ENCODE results near the gene FRMPD1. TPM values are rescaled to one million over a fixed set of nuclear protein-coding genes. Genes with fewer than 3 reads are reported as not detected.

FRMPD1 gene
- total RNA-seq, 1 experiment from 2014 or later, result 0.26 TPM

GRCh38 chr9:37692622-37693221 lies 42.0 kb downstream of the FRMPD1 start (continued):
- TF ChIP-seq ZNF263 (CRISPR knock-in tag; IDR thresholded peaks at IDR 0.05; ENCODE audit: low read depth), result no peak
- TF ChIP-seq ZNF232 (CRISPR knock-in tag; IDR thresholded peaks at IDR 0.05), result no peak

DNA sequence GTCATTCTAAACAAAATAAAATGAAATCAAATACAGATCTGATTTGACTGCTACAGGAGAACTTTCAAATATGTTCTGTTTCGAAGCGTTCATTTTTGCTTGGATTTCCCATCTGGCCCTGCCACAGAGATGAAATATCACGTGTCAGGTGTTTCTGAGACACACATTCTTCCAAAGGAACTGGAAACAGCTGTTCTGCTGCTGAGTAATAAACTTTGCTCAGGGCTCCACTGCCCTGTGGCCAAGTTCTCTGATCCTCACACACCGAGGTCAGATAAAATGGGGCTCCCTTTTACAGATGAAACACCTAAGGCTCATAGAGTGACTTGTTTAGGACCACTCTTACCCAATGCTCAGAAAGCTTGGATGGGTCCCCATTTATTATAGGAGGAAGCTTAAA lies 42.5 kb downstream of the FRMPD1 start:
- TF ChIP-seq TEAD1 (CRISPR knock-in tag; IDR thresholded peaks at IDR 0.05) (no peak), ZNF396 (CRISPR knock-in tag; IDR thresholded peaks at IDR 0.05; ENCODE audit: borderline replicate concordance) (no peak), SMAD4 (CRISPR knock-in tag; IDR thresholded peaks at IDR 0.05) (no peak), ZNF121 (CRISPR knock-in tag; IDR thresholded peaks at IDR 0.05) (no peak), TEAD4 (CRISPR knock-in tag; IDR thresholded peaks at IDR 0.05) (no peak), ZBTB21 (CRISPR knock-in tag; IDR thresholded peaks at IDR 0.05; ENCODE audit: borderline replicate concordance) (no peak), ZNF232 (CRISPR knock-in tag; IDR thresholded peaks at IDR 0.05) (no peak), HMGA2 (CRISPR knock-in tag; IDR thresholded peaks at IDR 0.05) (no peak), ZNF512 (CRISPR knock-in tag; IDR thresholded peaks at IDR 0.05; ENCODE audit: borderline replicate concordance) (no peak), E2F5 (CRISPR knock-in tag; IDR thresholded peaks at IDR 0.05) (no peak), ZNF263 (CRISPR knock-in tag; IDR thresholded peaks at IDR 0.05; ENCODE audit: low read depth) (no peak), FOXP1 (CRISPR knock-in tag; IDR thresholded peaks at IDR 0.05; ENCODE audit: borderline replicate concordance) (no peak)
- TF ChIP-seq, protein P1, sequence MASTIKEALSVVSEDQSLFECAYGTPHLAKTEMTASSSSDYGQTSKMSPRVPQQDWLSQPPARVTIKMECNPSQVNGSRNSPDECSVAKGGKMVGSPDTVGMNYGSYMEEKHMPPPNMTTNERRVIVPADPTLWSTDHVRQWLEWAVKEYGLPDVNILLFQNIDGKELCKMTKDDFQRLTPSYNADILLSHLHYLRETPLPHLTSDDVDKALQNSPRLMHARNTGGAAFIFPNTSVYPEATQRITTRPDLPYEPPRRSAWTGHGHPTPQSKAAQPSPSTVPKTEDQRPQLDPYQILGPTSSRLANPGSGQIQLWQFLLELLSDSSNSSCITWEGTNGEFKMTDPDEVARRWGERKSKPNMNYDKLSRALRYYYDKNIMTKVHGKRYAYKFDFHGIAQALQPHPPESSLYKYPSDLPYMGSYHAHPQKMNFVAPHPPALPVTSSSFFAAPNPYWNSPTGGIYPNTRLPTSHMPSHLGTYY (CRISPR knock-in tag; IDR thresholded peaks at IDR 0.05), result no peak
- TF ChIP-seq, protein P2, sequence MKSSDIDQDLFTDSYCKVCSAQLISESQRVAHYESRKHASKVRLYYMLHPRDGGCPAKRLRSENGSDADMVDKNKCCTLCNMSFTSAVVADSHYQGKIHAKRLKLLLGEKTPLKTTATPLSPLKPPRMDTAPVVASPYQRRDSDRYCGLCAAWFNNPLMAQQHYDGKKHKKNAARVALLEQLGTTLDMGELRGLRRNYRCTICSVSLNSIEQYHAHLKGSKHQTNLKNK (CRISPR knock-in tag; IDR thresholded peaks at IDR 0.05), result no peak
- TF ChIP-seq, protein P3, sequence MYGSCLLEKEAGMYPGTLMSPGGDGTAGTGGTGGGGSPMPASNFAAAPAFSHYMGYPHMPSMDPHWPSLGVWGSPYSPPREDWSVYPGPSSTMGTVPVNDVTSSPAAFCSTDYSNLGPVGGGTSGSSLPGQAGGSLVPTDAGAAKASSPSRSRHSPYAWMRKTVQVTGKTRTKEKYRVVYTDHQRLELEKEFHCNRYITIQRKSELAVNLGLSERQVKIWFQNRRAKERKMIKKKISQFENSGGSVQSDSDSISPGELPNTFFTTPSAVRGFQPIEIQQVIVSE (CRISPR knock-in tag; IDR thresholded peaks at IDR 0.05; ENCODE audit: borderline replicate concordance), result no peak
- DNase-seq (ENCODE audit: low spot score) (no peak), ATAC-seq (no peak)
- Mint-ChIP-seq H3K27ac (no peak overlapping the region), H3K9me3 (peaks cover 21% of the 10 kb centered on the region), H3K27me3 (ENCODE audit: low read depth) (no peaks in the 10 kb centered on the region), H3K36me3 (no peaks in the 10 kb centered on the region), H3K4me1 (peaks cover 9% of the 10 kb centered on the region), H3K4me3 (no peak overlapping the region)
- CTCF ChIA-PET, result interaction anchor here (1.4 kb wide), 1 partner anchor 25 kb away, joined by 7 read pairs; no protein-coding TSS in a partner anchor
- POLR2A ChIA-PET, result no interaction called here

DNA sequence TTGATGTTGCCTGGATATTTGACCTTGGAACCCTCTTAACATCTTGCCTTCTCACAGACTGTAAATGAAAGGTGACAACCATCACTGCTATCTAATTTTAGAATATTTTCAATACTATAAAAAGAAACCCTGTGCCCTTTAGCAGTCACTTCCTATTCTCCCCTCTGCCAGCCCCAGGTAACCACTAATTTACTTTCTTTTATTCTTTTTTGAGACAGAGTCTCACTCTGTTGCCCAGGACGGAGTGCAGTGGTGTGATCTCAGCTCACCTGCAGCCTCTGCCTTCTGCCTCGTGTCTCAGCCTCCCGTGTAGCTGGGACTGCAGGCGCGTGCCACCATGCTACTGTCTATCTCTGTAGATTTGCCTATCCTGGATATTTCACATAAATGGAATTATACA lies 43.6 kb downstream of the FRMPD1 start:
- DNase-seq (ENCODE audit: low spot score) (no peak), ATAC-seq (no peak)
- no peaks in the 10 kb centered on the region for H3K36me3 Mint-ChIP-seq
- no peak overlapping the region for H3K4me3 Mint-ChIP-seq
- ChIA-PET POLR2A (no interaction called here), CTCF (no interaction called here)
- H3K4me1 Mint-ChIP-seq, result peaks cover 9% of the 10 kb centered on the region
- H3K27ac Mint-ChIP-seq, result no peak overlapping the region
- TF ChIP-seq ZBTB43 (CRISPR knock-in tag; IDR thresholded peaks at IDR 0.05) (no peak), SOX15 (CRISPR knock-in tag; IDR thresholded peaks at IDR 0.05) (no peak), HMGA2 (CRISPR knock-in tag; IDR thresholded peaks at IDR 0.05) (no peak), ZNF416 (CRISPR knock-in tag; IDR thresholded peaks at IDR 0.05) (no peak)
- TF ChIP-seq, protein P4, sequence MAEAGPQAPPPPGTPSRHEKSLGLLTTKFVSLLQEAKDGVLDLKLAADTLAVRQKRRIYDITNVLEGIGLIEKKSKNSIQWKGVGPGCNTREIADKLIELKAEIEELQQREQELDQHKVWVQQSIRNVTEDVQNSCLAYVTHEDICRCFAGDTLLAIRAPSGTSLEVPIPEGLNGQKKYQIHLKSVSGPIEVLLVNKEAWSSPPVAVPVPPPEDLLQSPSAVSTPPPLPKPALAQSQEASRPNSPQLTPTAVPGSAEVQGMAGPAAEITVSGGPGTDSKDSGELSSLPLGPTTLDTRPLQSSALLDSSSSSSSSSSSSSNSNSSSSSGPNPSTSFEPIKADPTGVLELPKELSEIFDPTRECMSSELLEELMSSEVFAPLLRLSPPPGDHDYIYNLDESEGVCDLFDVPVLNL (CRISPR knock-in tag; IDR thresholded peaks at IDR 0.05; ENCODE audit: borderline replicate concordance, low read depth), result no peak
- no peaks in the 10 kb centered on the region for H3K27me3 Mint-ChIP-seq (ENCODE audit: low read depth)
- peaks cover 21% of the 10 kb centered on the region for H3K9me3 Mint-ChIP-seq
